HG03066 (cell line): ENCODE measurements around the gene MFN1.
A peak's percentile ranks its signal among the peaks of the same experiment; 100 is the strongest.

Experiments used
- ATAC-seq: cut with Tn5 transposase; IDR thresholded peaks from one replicate; pipeline ENCODE4 v1.9.1; 2021; ENCODE audit warnings: low read depth; ENCODE audit not compliant: unreplicated experiment

Gene MFN1

DNA sequence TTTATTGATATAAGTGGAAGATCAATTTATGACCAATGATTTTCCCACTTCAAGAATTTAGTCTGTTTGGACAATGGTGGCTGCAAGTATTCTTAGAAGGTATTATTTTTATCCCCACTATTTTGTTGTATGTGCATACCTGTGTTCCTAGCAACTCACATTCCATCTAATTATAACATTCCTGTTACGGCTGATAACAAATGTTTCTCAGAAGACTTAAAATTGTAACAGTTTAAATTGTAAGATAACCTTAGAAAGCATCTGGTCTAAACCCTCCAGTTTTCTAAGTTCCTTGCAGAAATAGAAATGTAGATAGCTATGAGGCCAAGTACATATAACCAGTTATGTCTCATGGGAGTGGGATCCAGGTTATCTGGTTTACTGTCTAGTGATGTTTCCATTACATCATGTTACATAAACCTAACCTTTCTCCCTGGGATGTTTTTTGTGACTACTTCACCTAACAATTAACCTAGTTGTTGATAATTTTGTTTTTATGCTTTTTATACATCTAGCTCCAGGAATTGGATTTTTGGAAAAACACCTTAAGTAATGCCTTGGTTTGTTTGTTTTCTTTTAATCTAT, 11.1 kb upstream of the MFN1 start:
- ATAC-seq = no peak

DNA sequence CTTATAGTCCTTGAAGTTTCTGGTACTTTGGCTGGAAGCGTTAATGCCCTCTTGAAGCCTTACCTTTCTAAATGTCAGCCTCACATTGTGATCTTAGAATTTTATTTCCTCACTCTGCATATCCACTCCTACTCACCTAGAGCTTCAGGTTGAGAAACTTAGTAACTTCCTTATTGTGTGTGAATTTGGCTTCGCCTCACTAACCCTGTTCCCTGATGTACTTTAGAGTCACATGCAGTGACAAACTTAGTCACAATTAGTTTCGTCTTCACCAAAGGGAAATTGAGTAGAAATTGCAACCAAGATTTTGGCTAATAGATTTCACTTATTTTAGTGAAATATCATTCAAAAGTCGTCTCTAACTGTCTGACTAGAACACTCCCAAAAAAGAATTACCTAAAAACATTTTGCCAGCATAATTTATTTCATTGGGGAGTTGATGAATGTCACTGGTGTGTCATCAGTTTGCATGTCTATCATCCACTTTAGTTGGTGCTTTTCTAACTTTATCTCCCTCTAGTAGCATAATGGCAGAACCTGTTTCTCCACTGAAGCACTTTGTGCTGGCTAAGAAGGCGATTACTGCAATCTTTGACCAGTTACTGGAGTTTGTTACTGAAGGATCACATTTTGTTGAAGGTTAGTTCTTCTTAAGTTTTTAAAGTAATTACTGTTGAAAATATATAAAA, 960 bp downstream of the MFN1 start:
- peak; percentile 69 for ATAC-seq

GRCh38 chr3:179355996-179356395, 8.5 kb downstream of the MFN1 start:
- ATAC-seq = no peak

- ATAC-seq = no peak
These were observed 15.8 kb downstream of the MFN1 start for GRCh38 chr3:179363332-179363731.

- ATAC-seq = no peak
These were observed 22.1 kb downstream of the MFN1 start for GRCh38 chr3:179369621-179370020.

DNA sequence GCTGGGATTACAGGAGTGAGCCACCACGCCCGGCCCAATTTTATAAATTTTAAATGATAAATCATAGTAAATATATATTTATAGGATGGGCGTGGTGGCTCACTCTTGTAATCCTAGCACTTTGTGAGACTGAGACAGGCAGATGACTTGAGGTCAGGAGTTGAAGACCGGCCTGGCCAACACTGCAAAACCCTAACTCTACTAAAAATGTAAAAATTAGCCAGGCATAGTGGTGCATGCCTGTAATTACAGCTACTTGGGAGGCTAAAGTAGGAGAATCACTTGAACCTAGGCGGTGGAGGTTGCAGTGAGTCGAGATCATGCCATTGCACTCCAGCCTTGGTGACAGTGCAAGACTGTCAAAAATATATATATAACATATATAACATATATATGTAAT, 26.4 kb downstream of the MFN1 start:
- no peak for ATAC-seq

- no peak for ATAC-seq
These were observed 27.8 kb downstream of the MFN1 start for GRCh38 chr3:179375091-179375999.

- no peak for ATAC-seq
These were observed 29.0 kb downstream of the MFN1 start for GRCh38 chr3:179376474-179376873.

DNA sequence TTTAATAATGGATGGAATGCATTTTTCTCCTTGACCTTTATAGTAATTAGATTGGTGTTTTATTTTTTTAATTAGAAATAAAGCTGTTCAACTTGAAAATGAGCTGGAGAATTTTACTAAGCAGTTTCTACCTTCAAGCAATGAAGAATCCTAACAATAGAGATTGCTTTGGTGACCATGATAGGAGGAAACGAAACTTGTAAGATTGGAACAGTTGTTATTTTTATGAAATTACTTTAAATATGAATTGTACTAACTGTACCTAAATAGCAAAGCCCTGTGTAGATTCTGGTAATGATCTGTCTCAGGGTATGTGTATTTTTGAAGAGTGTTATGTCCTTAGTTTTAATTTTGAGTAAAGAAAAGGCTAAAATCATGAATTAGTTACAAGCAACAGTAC, 44.4 kb downstream of the MFN1 start:
- ATAC-seq = no peak

DNA sequence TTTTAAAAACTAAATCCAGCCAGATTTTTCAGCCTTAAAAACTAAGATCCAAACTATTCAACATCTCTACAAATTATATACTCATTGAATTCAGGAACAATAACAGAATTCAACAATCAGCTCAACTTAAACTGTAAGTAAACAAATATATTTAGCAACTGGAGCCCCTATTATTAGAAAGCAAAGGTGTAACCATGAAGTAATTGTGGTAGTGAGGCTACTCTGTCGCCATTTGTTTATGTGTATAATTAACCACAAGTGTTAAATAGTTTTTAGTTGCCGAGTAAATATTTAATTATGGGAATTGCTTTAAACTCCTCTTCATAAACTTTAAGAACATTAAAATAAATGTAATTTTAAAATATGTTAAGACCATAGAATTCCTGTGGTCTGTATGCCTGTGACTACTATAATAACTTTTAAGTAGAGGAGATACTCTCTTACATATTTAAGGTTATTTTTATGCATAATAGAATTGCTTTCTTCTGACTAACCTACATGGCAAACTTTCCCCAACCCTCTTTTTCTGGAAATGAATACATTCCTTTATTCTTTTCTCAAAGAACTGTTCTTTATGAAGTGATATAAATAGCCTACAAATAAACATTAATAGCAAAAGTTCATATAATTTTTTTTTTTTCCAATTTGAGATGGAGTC, 51.2 kb downstream of the MFN1 start:
- ATAC-seq = no peak

DNA sequence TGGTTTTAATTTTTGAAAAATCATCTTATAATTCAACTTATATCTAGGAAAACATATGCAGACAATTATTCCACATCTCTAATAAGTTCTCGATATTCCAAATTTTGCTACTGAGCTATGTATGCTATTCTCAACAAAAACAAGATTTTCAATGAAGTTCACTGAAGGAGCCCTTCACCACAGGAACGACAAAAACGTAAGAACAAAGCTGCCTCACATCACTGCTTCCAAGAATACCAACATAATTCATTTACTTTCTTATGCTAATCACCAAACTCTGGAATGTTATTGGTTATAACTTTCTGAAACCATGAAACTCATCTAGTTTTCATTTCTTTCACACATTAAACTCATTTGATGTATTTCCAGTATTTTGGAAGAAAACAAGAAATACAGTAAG, 54.1 kb downstream of the MFN1 start:
- ATAC-seq = no peak

DNA sequence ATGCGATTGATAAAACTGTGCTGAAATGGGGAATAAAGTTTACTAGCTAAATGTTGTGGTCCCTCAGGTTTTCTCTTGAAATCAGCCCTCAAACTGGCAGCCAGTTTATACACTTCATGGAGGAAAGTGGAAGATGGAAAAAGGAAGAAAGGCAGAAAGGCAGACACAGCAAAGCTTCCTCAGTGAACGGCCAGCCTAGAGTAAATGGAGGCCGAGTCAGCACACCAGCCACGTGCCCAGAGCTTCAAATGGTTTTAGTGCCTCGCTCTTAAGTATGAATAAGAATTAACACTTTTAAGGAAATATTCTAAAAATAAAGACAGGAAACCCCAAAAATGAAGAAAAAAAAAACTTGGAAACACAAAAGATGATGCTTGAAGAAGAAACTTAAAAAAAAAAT, 55.5 kb downstream of the MFN1 start:
- ATAC-seq = no peak

- no peak for ATAC-seq
These were observed 56.8 kb downstream of the MFN1 start for GRCh38 chr3:179404307-179404706.

- no peak for ATAC-seq
These were observed 62.8 kb downstream of the MFN1 start for GRCh38 chr3:179410331-179410730.

DNA sequence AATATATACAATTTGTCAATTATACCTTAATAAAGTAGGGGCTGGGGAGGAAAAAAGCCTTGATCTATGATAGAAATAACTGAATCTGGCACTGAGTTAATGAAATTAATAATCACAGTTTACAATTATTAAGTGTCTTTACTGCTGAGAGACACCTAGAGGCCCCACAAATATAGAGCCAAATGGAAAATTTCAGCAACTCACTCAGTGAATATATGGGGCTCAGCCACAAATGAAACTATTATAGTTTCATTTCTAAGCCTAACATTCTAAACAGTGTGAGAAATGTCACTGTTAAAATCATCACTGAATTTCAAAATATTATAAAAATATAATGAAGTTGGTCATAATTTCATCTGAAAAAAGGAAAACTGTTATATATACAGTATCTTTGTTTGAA, 63.5 kb downstream of the MFN1 start:
- ATAC-seq = no peak

- ATAC-seq = no peak
These were observed 67.3 kb downstream of the MFN1 start for GRCh38 chr3:179414804-179415203.

DNA sequence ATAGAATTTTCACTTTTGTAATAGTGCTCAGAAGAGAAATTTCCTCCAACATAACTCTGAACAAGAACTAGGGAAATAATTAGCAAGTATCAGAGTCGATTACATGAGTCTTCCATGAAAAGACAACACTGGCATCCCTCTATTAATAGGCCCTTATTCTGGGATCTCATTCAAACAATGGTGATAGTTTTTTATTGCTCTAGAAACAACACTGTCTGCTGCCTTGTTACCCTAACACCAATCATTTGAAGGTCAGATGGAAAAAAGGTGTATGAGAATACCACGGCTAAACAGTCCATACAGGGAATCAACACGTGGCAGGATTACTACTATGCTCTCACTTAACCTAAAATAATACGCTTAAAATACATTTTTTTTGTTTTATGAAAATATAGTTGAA, 67.9 kb downstream of the MFN1 start:
- no peak for ATAC-seq

- no peak for ATAC-seq
These were observed 69.2 kb downstream of the MFN1 start for GRCh38 chr3:179416681-179417080.

DNA sequence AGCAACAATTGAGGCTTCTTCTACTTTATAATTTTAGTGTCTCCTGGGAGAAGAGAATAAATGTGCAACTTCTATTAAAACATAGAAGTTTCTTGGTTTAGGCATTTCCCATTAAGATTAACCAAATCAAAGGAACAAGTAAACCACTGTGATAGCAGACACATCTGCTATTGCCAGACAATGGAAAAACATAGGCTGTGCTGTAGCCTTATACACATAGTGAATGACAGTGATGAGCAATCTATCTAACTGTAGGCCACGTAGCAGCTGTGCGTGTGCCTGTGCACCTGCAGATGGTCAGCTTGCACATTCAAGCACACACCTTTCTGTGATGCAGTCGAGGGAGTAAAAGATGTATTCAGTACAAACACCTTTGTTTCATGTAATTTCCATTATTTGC, 71.1 kb downstream of the MFN1 start:
- no peak for ATAC-seq

GRCh38 chr3:179421500-179421899, 74.0 kb downstream of the MFN1 start:
- no peak for ATAC-seq

DNA sequence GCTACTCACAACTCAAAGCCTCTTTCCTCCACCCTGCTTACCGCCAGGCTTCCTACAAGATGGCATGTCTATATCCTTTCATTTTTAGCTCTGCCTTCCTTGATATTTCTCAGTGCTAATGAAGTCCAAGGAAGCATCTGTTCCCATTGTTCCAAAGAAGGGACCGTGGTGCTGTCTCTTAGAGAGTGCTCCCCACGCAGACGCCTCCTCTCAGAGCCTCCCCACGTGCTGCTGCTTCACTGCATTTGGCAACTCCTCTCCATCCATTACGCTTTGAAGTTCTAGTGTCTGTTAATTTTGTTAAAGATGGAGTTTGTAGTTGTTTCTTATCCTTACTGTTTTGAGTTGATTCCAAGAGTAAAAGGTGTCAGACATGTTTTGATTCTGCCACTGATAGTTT, 77.6 kb downstream of the MFN1 start:
- ATAC-seq = no peak
